SK-N-MC (cell line): ENCODE results near the gene HERPUD2.

Source experiments
- DNase-seq: peaks from one replicate; pipeline ENCODE4 v3.0.0-alpha.2; 2011; ENCODE audit warnings: low read depth, low spot score
- H3K27ac ChIP-seq: fragments of 200-600 bp; sonication (generic); 2 replicates; pipeline ENCODE4 v1.5.1; 2016; ENCODE audit warnings: mixed run types
- H3K36me3 ChIP-seq: fragments of 200-600 bp; sonication (generic); 2 replicates; pipeline ENCODE4 v1.6.1; 2017; ENCODE audit warnings: antibody characterized with exemption, low read length, mixed read lengths; ENCODE audit not compliant: insufficient read depth
- H3K4me3 ChIP-seq: fragments of 200-600 bp; sonication (generic); 2 replicates; pipeline ENCODE4 v1.5.1; 2016
- H3K9ac ChIP-seq: fragments of 200-600 bp; sonication (generic); 2 replicates; pipeline ENCODE4 v1.8.0; 2017; ENCODE audit warnings: mixed run types, mixed read lengths; ENCODE audit not compliant: insufficient read length
- H3K9me3 ChIP-seq: fragments of 200-600 bp; sonication (generic); 2 replicates; pipeline ENCODE4 v1.6.1; 2017; ENCODE audit warnings: low read depth, mild to moderate bottlenecking, antibody characterized with exemption, low read length, moderate library complexity, mixed read lengths
- EZH2 ChIP-seq: fragments of 200-600 bp; sonication (generic); IDR thresholded peaks from one replicate; pipeline ENCODE4 v1.6.1; 2017; ENCODE audit warnings: antibody characterized with exemption
- FOXP2 ChIP-seq: optimal IDR thresholded peaks from 2 replicates; pipeline ENCODE3; 2011; ENCODE audit warnings: mild to moderate bottlenecking, moderate library complexity; ENCODE audit not compliant: insufficient read depth; ENCODE audit errors: extremely low read length, control extremely low read depth
- POLR2AphosphoS5 ChIP-seq: IDR thresholded peaks from 2 replicates; pipeline ENCODE4 v1.6.1; 2012; ENCODE audit warnings: mild to moderate bottlenecking, low read depth, low read length, borderline replicate concordance

HERPUD2 gene

GRCh38 chr7:35623381-35623780, 71.6 kb downstream of the HERPUD2 start:
- Histone ChIP-seq H3K27ac (no peak overlapping the region), H3K9me3 (no peaks in the 10 kb centered on the region), H3K36me3 (no peaks in the 10 kb centered on the region), H3K9ac (no peak overlapping the region), H3K4me3 (no peak overlapping the region)
- no peak for DNase-seq
- no peak for TF ChIP-seq FOXP2
- no peak for TF ChIP-seq POLR2AphosphoS5
- no peak for TF ChIP-seq EZH2

- Histone ChIP-seq H3K4me3 (no peak overlapping the region), H3K36me3 (no peaks in the 10 kb centered on the region), H3K27ac (no peak overlapping the region), H3K9ac (no peak overlapping the region), H3K9me3 (no peaks in the 10 kb centered on the region)
- no peak for DNase-seq
- TF ChIP-seq POLR2AphosphoS5 (no peak), FOXP2 (no peak), EZH2 (no peak)
Observed at GRCh38 chr7:35619863-35620262, 75.1 kb downstream of the HERPUD2 start.

- no peak overlapping the region for H3K27ac ChIP-seq
- H3K9me3 ChIP-seq, result no peaks in the 10 kb centered on the region
- H3K9ac ChIP-seq, result no peak overlapping the region
- TF ChIP-seq POLR2AphosphoS5, result no peak
- TF ChIP-seq EZH2, result no peak
- no peak for TF ChIP-seq FOXP2
- DNase-seq, result no peak
- no peak overlapping the region for H3K4me3 ChIP-seq
- H3K36me3 ChIP-seq, result no peaks in the 10 kb centered on the region
Observed at GRCh38 chr7:35617041-35617440, 77.9 kb downstream of the HERPUD2 start.

GRCh38 chr7:35613150-35613549, 81.8 kb downstream of the HERPUD2 start:
- no peaks in the 10 kb centered on the region for H3K36me3 ChIP-seq
- TF ChIP-seq EZH2, result no peak
- no peak for TF ChIP-seq FOXP2
- TF ChIP-seq POLR2AphosphoS5, result no peak
- DNase-seq, result no peak
- no peak overlapping the region for H3K4me3 ChIP-seq
- H3K27ac ChIP-seq, result no peak overlapping the region
- H3K9me3 ChIP-seq, result no peaks in the 10 kb centered on the region
- no peak overlapping the region for H3K9ac ChIP-seq

- Histone ChIP-seq H3K36me3 (no peaks in the 10 kb centered on the region), H3K27ac (no peak overlapping the region), H3K9me3 (no peaks in the 10 kb centered on the region), H3K4me3 (no peak overlapping the region), H3K9ac (no peak overlapping the region)
- no peak for DNase-seq
- TF ChIP-seq FOXP2, result no peak
- no peak for TF ChIP-seq EZH2
- TF ChIP-seq POLR2AphosphoS5, result no peak
Observed at GRCh38 chr7:35605760-35606159, 89.2 kb downstream of the HERPUD2 start.

GRCh38 chr7:35604595-35604994, 90.3 kb downstream of the HERPUD2 start:
- no peaks in the 10 kb centered on the region for H3K9me3 ChIP-seq
- H3K36me3 ChIP-seq, result no peaks in the 10 kb centered on the region
- DNase-seq, result no peak
- no peak for TF ChIP-seq FOXP2
- no peak for TF ChIP-seq POLR2AphosphoS5
- TF ChIP-seq EZH2, result no peak
- no peak overlapping the region for H3K4me3 ChIP-seq
- no peak overlapping the region for H3K9ac ChIP-seq
- H3K27ac ChIP-seq, result no peak overlapping the region

- TF ChIP-seq POLR2AphosphoS5 (no peak), FOXP2 (no peak), EZH2 (no peak)
- no peak overlapping the region for H3K9ac ChIP-seq
- no peaks in the 10 kb centered on the region for H3K9me3 ChIP-seq
- H3K4me3 ChIP-seq, result no peak overlapping the region
- no peak for DNase-seq
- no peak overlapping the region for H3K27ac ChIP-seq
- no peaks in the 10 kb centered on the region for H3K36me3 ChIP-seq
Observed at GRCh38 chr7:35599645-35600044, 95.3 kb downstream of the HERPUD2 start.

GRCh38 chr7:35599061-35599460, 95.9 kb downstream of the HERPUD2 start:
- no peaks in the 10 kb centered on the region for H3K36me3 ChIP-seq
- H3K27ac ChIP-seq, result no peak overlapping the region
- no peak for DNase-seq
- no peak overlapping the region for H3K4me3 ChIP-seq
- H3K9me3 ChIP-seq, result no peaks in the 10 kb centered on the region
- no peak overlapping the region for H3K9ac ChIP-seq
- no peak for TF ChIP-seq POLR2AphosphoS5
- TF ChIP-seq EZH2, result no peak
- no peak for TF ChIP-seq FOXP2

- Histone ChIP-seq H3K9me3 (no peaks in the 10 kb centered on the region), H3K4me3 (no peak overlapping the region), H3K27ac (no peak overlapping the region), H3K36me3 (no peaks in the 10 kb centered on the region), H3K9ac (no peak overlapping the region)
- no peak for TF ChIP-seq POLR2AphosphoS5
- no peak for TF ChIP-seq FOXP2
- no peak for TF ChIP-seq EZH2
- DNase-seq, result no peak
Observed at GRCh38 chr7:35596061-35596460, 98.9 kb downstream of the HERPUD2 start.

- Histone ChIP-seq H3K9ac (no peak overlapping the region), H3K9me3 (no peaks in the 10 kb centered on the region), H3K27ac (no peak overlapping the region), H3K4me3 (no peak overlapping the region), H3K36me3 (no peaks in the 10 kb centered on the region)
- DNase-seq, result no peak
- TF ChIP-seq POLR2AphosphoS5, result no peak
- TF ChIP-seq EZH2, result no peak
- no peak for TF ChIP-seq FOXP2
Observed at GRCh38 chr7:35593899-35594298, 101.0 kb downstream of the HERPUD2 start.
